Fibroblast of peridontal ligament (primary cell): ENCODE measurements around the gene SEMA3F.

ENCODE experiments used
- DNase-seq: peaks from one replicate; pipeline ENCODE4 v3.0.0-alpha.2; 2010; ENCODE audit errors: extremely low read depth

Gene SEMA3F

GRCh38 chr3:50132421-50133282 is 22.5 kb upstream of the SEMA3F start:
- no peak for DNase-seq

GRCh38 chr3:50133283-50133615 is 21.9 kb upstream of the SEMA3F start:
- no peak for DNase-seq

GRCh38 chr3:50134367-50134766 is 20.8 kb upstream of the SEMA3F start:
- DNase-seq, result no peak

GRCh38 chr3:50135964-50136363 is 19.2 kb upstream of the SEMA3F start:
- DNase-seq, result no peak

- DNase-seq, result no peak
Measured at GRCh38 chr3:50136714-50137405, 18.3 kb upstream of the SEMA3F start.

- DNase-seq, result no peak
Measured at GRCh38 chr3:50137531-50137930, 17.6 kb upstream of the SEMA3F start.

- DNase-seq, result no peak
Measured at GRCh38 chr3:50138266-50139200, 16.6 kb upstream of the SEMA3F start.

- DNase-seq, result no peak
Measured at GRCh38 chr3:50139308-50139707, 15.8 kb upstream of the SEMA3F start.

GRCh38 chr3:50139718-50140423 is 15.3 kb upstream of the SEMA3F start:
- DNase-seq, result no peak

- DNase-seq, result no peak
Measured at GRCh38 chr3:50140990-50141389, 14.1 kb upstream of the SEMA3F start.

GRCh38 chr3:50146316-50146901 is 8.7 kb upstream of the SEMA3F start:
- no peak for DNase-seq

GRCh38 chr3:50147016-50147415 is 8.1 kb upstream of the SEMA3F start:
- DNase-seq, result no peak

GRCh38 chr3:50147447-50147846 is 7.7 kb upstream of the SEMA3F start:
- no peak for DNase-seq

- peak; percentile 17 for DNase-seq
Measured at GRCh38 chr3:50147861-50148260, 7.3 kb upstream of the SEMA3F start.

- DNase-seq, result no peak
Measured at GRCh38 chr3:50150404-50150750, 4.7 kb upstream of the SEMA3F start.

GRCh38 chr3:50150863-50151686 is 4.0 kb upstream of the SEMA3F start:
- no peak for DNase-seq

GRCh38 chr3:50151728-50152127 is 3.4 kb upstream of the SEMA3F start:
- no peak for DNase-seq

GRCh38 chr3:50153782-50154475 is 1.2 kb upstream of the SEMA3F start:
- DNase-seq, result no peak

GRCh38 chr3:50154476-50154839 is 666 bp upstream of the SEMA3F start:
- DNase-seq, result no peak

- no peak for DNase-seq
Measured at GRCh38 chr3:50155491-50155878, 361 bp downstream of the SEMA3F start.
